Astrocyte (in vitro differentiated cells and primary cell): ENCODE results near the gene TMEM259. TPM values are rescaled to one million over a fixed set of nuclear protein-coding genes. Genes with fewer than 3 reads are reported as not detected.

Source experiments
- DNase-seq: peaks from one replicate; pipeline ENCODE4 v3.0.0-alpha.2; 2010; ENCODE audit warnings: low read depth
- FAIRE-seq: peaks from 2 replicates; lab custom pipeline; 2011; peaks lifted over from hg19 to GRCh38; lab: Jason Lieb, UNC
- H2AFZ ChIP-seq: 2 replicates; pipeline ENCODE4 v1.6.0; 2012; ENCODE audit warnings: low read depth, low read length, inconsistent platforms
- H3K27ac ChIP-seq: 2 replicates; pipeline ENCODE4 v1.5.1; 2011; ENCODE audit warnings: low read depth, low read length, inconsistent platforms
- H3K27me3 ChIP-seq: 2 replicates; pipeline ENCODE4 v1.6.0; 2011; ENCODE audit warnings: low read length, inconsistent platforms; ENCODE audit not compliant: insufficient read depth
- H3K36me3 ChIP-seq: 2 replicates; pipeline ENCODE4 v1.5.1; 2011; ENCODE audit warnings: low read length, inconsistent platforms; ENCODE audit not compliant: insufficient read depth
- H3K4me1 ChIP-seq: 2 replicates; pipeline ENCODE4 v1.5.1; 2011; ENCODE audit warnings: low read length, inconsistent platforms; ENCODE audit not compliant: insufficient read depth
- H3K4me2 ChIP-seq: 2 replicates; pipeline ENCODE4 v1.6.0; 2012; ENCODE audit warnings: low read length, inconsistent platforms
- H3K4me3 ChIP-seq: 2 replicates; pipeline ENCODE4 v1.5.1; 2011; ENCODE audit warnings: low read depth, mild to moderate bottlenecking, low read length, inconsistent platforms; ENCODE audit not compliant: insufficient read depth
- H3K79me2 ChIP-seq: 2 replicates; pipeline ENCODE4 v1.6.0; 2012; ENCODE audit warnings: mild to moderate bottlenecking, low read length, inconsistent platforms; ENCODE audit not compliant: insufficient read depth
- H3K9ac ChIP-seq: 2 replicates; pipeline ENCODE4 v1.6.0; 2012; ENCODE audit warnings: mild to moderate bottlenecking, low read length, inconsistent platforms
- H3K9me3 ChIP-seq: 2 replicates; pipeline ENCODE4 v1.5.1; 2012; ENCODE audit warnings: low read depth, mild to moderate bottlenecking, low read length, inconsistent platforms; ENCODE audit not compliant: insufficient read depth
- H4K20me1 ChIP-seq: 2 replicates; pipeline ENCODE4 v1.6.0; 2012; ENCODE audit warnings: low read length, inconsistent platforms; ENCODE audit not compliant: insufficient read depth
- H3K27ac Mint-ChIP-seq: one replicate; pipeline ENCODE4 v1.8.0; 2021; ENCODE audit warnings: mild to moderate bottlenecking, mixed read lengths; ENCODE audit not compliant: unreplicated experiment
- H3K27me3 Mint-ChIP-seq: one replicate; pipeline ENCODE4 v1.8.0; 2021; ENCODE audit warnings: low read depth, mixed read lengths; ENCODE audit not compliant: unreplicated experiment
- H3K36me3 Mint-ChIP-seq: one replicate; pipeline ENCODE4 v1.8.0; 2021; ENCODE audit warnings: low read depth, mixed read lengths; ENCODE audit not compliant: unreplicated experiment
- H3K4me1 Mint-ChIP-seq: one replicate; pipeline ENCODE4 v1.8.0; 2021; ENCODE audit warnings: low read depth, mixed read lengths; ENCODE audit not compliant: unreplicated experiment
- H3K4me3 Mint-ChIP-seq: one replicate; pipeline ENCODE4 v1.8.0; 2021; ENCODE audit warnings: mild to moderate bottlenecking, moderate library complexity, mixed read lengths; ENCODE audit not compliant: unreplicated experiment
- H3K9me3 Mint-ChIP-seq: one replicate; pipeline ENCODE4 v1.8.0; 2021; ENCODE audit warnings: mild to moderate bottlenecking, mixed read lengths; ENCODE audit not compliant: unreplicated experiment
- CTCF ChIP-seq: IDR thresholded peaks from 2 replicates; pipeline ENCODE4 v1.5.1; 2011; ENCODE audit warnings: low read depth, mild to moderate bottlenecking, inconsistent platforms, low read length, moderate library complexity; ENCODE audit not compliant: insufficient read depth
- EZH2 ChIP-seq: IDR thresholded peaks from 2 replicates; pipeline ENCODE4 v1.6.1; 2012; ENCODE audit warnings: mild to moderate bottlenecking, low read length, inconsistent platforms; ENCODE audit not compliant: insufficient read depth
- total RNA-seq: library from RNA; stranded (reverse); gene quantifications from 2 replicates; pipeline ENCODE4 v1.2.1, GENCODE V29; 2021

The TMEM259 gene
- total RNA-seq, 1 donor from 2014 or later = 155 TPM

- no peak overlapping the region for H3K27ac Mint-ChIP-seq
- no peak overlapping the region for H3K4me2 ChIP-seq
- H4K20me1 ChIP-seq = peaks cover 14% of the 10 kb centered on the region
- no peaks in the 10 kb centered on the region for H3K4me1 ChIP-seq
- no peaks in the 10 kb centered on the region for H3K9me3 ChIP-seq
- no peak overlapping the region for H3K4me3 Mint-ChIP-seq
- TF ChIP-seq CTCF (no peak), EZH2 (no peak)
- no peaks in the 10 kb centered on the region for H3K36me3 Mint-ChIP-seq
- no peak for DNase-seq
- no peak overlapping the region for H3K9ac ChIP-seq
- no peak for FAIRE-seq
- H3K27me3 ChIP-seq = no peaks in the 10 kb centered on the region
- H2AFZ ChIP-seq = no peak overlapping the region
- H3K79me2 ChIP-seq = no peaks in the 10 kb centered on the region
- no peaks in the 10 kb centered on the region for H3K36me3 ChIP-seq
- no peak overlapping the region for H3K27ac ChIP-seq
- peaks cover 6% of the 10 kb centered on the region for H3K27me3 Mint-ChIP-seq
- H3K9me3 Mint-ChIP-seq = no peaks in the 10 kb centered on the region
- no peaks in the 10 kb centered on the region for H3K4me1 Mint-ChIP-seq
- H3K4me3 ChIP-seq = no peak overlapping the region
These were observed 13.3 kb downstream of the TMEM259 start for GRCh38 chr19:1007399-1008251.

GRCh38 chr19:1006711-1007398, 14.1 kb downstream of the TMEM259 start:
- no peak for FAIRE-seq
- H3K27ac Mint-ChIP-seq = no peak overlapping the region
- no peaks in the 10 kb centered on the region for H3K36me3 Mint-ChIP-seq
- Histone ChIP-seq H4K20me1 (peaks cover 14% of the 10 kb centered on the region), H3K4me1 (no peaks in the 10 kb centered on the region), H3K27ac (no peak overlapping the region), H3K79me2 (no peaks in the 10 kb centered on the region), H3K4me2 (no peak overlapping the region), H3K9ac (no peak overlapping the region), H2AFZ (no peak overlapping the region), H3K36me3 (no peaks in the 10 kb centered on the region), H3K9me3 (no peaks in the 10 kb centered on the region), H3K27me3 (no peaks in the 10 kb centered on the region), H3K4me3 (no peak overlapping the region)
- no peaks in the 10 kb centered on the region for H3K4me1 Mint-ChIP-seq
- TF ChIP-seq CTCF = no peak
- no peak for TF ChIP-seq EZH2
- DNase-seq = no peak
- H3K9me3 Mint-ChIP-seq = no peaks in the 10 kb centered on the region
- H3K4me3 Mint-ChIP-seq = no peak overlapping the region
- peaks cover 10% of the 10 kb centered on the region for H3K27me3 Mint-ChIP-seq
